SK-N-DZ (cell line): Measurements from ENCODE around the gene SCYL1. TPM values are rescaled to one million over a fixed set of nuclear protein-coding genes. Genes with fewer than 3 reads are reported as not detected.

ENCODE experiments used
- DNase-seq: peaks from one replicate; pipeline ENCODE4 v3.0.0-alpha.2; 2015; ENCODE audit warnings: low spot score
- polyA plus RNA-seq, 2 experiments: library from polyadenylated mRNA; depleted of rRNA; stranded (reverse); fragments of >200 nt; gene quantifications; 2 replicates each; pipeline ENCODE4 v1.2.3, GENCODE V29; 2014

Gene SCYL1
- polyA plus RNA-seq (2014; cell fraction: cytosol; rRNA removed), result 32.7 and 42.1 TPM in 2 replicates
- 92.4 and 96.0 TPM in 2 replicates for polyA plus RNA-seq (2014; cell fraction: nucleus; rRNA removed)

- DNase-seq, result no peak
Observed at GRCh38 chr11:65524741-65525545, at the start of gene SCYL1. Gene SCYL1 (plus strand): TSS chr11:65525083. CDS start chr11:65525154, 71 bp downstream.

DNA sequence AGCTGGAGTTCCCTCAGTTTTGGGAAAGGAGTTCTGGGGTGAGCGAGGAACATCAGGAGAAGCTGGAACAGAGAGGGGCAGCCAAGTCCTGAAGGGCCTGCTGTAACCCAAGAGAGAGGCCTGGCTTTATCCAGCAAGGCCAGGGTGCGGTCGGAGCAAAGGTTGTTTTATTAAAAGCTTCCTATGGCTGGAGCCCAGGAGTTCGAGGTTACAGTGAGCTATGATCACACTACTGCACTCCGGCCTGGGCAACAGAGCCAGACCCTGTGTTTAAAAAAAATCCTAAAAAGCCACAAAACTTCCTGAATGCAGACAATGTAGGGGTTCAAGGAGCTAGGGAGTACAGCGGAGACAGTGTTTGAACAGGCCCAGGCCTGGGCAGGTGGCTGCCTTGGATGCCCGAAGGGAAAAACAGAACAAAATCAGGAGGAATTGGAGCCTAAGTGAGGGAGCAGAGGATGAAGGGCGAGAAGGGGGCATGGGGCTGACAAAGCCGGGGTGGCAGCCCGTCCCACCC is 48.2 kb upstream of the SCYL1 start:
- no peak for DNase-seq

GRCh38 chr11:65477149-65477965 is 47.5 kb upstream of the SCYL1 start:
- DNase-seq, result peak; percentile 91

- peak; percentile 70 for DNase-seq
Observed at GRCh38 chr11:65478388-65479183, 46.3 kb upstream of the SCYL1 start.

- peak; percentile 82 for DNase-seq
Observed at GRCh38 chr11:65479184-65480145, 45.4 kb upstream of the SCYL1 start.

GRCh38 chr11:65482306-65482850 is 42.5 kb upstream of the SCYL1 start:
- no peak for DNase-seq

GRCh38 chr11:65485920-65486219 is 39.0 kb upstream of the SCYL1 start:
- no peak for DNase-seq

DNA sequence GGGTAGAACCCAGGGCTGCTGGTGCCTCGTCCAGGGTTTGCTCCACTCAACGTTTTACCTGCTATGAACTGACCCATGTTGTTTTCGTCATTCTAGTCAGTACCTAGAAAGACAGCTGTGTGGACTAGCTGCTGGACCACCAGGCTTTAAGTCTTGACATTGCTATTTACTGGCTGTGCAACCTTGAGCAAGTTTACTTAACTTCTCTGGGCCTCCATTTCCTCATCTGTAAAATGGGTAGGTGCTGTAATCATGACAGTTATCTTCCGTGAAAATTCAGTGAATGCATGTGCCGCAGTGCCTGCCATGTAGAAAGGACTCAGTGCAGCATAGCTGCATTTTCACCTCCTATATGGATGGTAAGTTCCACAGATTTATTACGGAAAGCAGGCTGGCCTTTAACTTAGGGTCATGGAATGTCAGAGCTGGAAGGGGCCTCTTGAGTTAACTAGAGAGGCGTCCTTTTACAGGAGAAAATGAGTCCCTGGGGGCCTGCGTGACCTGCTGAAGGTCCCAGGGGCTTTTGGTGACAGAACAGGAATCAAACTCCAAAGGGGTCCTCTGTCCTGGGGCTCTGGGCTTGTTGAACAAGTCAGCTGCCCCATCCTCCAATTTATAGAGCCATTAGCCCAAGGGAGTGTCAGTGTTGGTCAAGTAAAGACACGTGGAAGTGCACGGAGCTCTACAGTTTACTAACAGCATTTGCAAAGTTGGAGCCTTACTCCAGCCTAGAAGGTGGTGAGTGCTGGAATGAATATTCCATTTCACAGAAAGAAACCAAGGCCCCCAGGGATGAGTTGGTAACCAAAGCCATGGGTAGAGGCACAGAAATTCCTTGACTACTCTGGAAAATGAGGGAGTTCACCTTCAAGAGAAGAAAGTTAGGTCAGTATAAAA is 38.1 kb upstream of the SCYL1 start:
- DNase-seq, result no peak

DNA sequence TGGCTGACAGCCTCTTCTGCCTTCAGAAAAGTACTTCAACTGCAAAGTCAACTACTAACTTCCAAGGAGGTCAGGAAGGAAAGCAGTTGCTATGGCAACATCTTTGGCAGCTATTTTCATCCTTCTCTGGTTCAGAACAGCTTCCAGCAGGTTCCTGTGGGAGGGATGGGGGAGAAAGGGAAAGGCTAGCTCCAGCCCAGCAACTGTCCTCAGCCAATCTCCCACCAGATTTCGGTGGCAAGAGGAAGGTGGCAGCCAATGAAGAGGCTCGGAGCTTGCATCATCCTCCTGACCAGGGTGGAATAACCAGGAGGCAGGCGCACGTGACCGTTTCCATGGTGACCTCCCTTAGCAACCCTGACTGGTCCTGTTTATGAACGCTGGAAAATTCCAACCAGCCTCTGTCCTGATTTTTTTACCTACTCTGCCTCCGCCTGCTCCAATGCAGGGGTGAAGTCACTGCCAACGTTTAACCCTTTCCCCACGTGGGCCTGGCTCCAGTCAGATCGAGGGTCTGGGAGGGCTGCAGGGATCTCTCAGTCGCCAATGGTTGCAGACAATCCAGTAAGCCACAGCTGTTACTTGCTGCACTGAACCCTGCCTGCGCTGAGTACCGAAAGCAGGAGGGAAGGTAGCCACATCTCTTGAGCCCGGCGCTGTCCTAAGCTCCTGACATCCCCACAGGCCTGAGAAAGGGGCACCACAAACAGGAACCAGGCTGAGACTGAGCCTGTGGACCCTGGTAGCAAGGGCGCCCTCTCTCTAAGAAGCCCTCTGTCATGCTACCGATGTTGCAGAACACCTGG is 37.2 kb upstream of the SCYL1 start:
- DNase-seq, result peak; percentile 100

DNA sequence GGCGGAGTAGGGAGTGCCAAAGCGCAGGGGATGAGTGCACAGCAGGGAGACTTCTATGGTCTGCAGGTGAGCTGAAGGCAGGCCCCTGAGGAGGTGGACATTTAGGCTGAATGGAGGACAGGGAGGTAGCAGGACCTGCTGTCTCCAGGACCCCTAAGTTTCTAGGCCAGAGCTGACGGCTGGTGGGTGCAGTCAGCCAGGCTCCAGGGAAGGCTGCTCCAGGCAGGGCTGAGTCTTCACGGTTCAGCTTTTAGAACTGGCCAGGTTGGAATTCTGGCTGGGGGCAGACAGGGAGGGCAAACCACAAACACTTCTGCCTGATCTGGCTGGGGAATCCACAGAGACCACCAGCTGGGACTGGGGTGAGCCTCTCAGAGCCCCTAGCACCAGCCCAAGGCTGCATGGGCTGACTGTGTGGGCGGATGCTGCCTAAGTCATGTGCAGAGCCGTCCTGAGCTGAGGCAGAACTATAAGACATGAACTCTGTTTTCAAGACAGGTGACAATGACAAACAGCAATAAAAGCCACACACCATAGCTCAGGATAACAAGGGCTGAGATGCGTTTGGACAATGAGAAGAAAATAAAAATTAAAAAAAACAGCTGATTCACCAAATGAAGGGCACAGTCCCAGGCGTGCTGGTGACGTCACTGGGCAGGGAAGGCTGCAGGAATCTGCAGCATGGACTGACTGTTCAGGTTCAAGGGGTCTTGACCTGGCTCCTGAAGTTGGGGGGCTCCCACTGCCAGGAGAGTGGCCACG is 36.4 kb upstream of the SCYL1 start:
- DNase-seq, result peak; percentile 38

DNA sequence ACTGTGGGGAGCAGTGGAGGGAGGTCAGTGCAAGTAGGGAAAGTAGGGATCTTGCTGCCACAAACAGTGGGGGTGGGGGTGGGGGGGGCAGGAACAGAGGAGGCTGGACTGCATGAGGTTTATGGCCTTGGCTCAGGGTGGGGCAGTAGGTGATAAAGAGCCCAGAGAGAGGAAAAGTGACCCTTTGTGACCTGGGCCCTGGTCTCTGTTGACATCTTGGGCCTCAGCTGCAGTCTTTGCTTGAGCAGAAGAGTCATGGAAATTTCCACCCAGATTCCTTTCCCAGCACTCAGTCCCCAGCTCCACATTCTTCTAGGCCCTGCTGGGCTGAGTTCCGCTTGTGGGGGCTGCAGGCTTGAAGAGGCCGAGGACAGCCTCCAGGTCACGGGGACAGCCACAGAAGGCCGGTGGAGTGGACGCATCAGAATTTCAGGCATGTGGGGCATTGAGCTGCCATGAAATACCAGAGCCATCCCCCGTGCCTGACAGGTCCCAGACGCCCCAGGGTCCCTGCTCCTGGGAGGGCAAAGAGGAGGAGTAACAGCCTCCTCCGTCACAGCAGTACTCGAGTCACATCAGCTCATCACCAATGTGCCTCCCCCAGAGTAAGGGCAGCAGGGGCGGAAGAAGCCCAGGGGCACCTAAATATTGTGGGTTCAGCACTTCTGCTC is 35.7 kb upstream of the SCYL1 start:
- peak; percentile 75 for DNase-seq

GRCh38 chr11:65489706-65490320 is 35.1 kb upstream of the SCYL1 start:
- no peak for DNase-seq

GRCh38 chr11:65491163-65491465 is 33.8 kb upstream of the SCYL1 start:
- DNase-seq, result no peak

GRCh38 chr11:65491614-65492386 is 33.1 kb upstream of the SCYL1 start:
- DNase-seq, result no peak

- no peak for DNase-seq
Observed at GRCh38 chr11:65492387-65492636, 32.6 kb upstream of the SCYL1 start.
